Measurements from ENCODE around the gene TLL2.
"Not testable (repeated sequence)": the region's sequence is repeated elsewhere in the genome, so short reads cannot be mapped to it uniquely, and the experiment has no call there.

TLL2 gene

GRCh38 chr10:96513698-96514561 is at the start of gene TLL2:
TLL2 (minus strand) TSS chr10:96513926; CDS start chr10:96513685, 241 bp downstream.
- peak; percentile 64 for TF ChIP-seq CTCF (IDR thresholded peaks at IDR 0.05; ENCODE audit: control insufficient read depth, insufficient read depth, low read depth, low read length, missing control alignments)
- DNase-seq (ENCODE audit: low read depth): peak; percentile 42
- peak within 1 kb of the TSS; percentile 53 for H3K4me3 ChIP-seq (ENCODE audit: control insufficient read depth, low read depth, low read length)

GRCh38 chr10:96560966-96561887 is 47.5 kb upstream of the TLL2 start:
- TF ChIP-seq CTCF (IDR thresholded peaks at IDR 0.05; ENCODE audit: control insufficient read depth, insufficient read depth, low read depth, low read length, missing control alignments): no peak
- no peak overlapping the region for H3K4me3 ChIP-seq (ENCODE audit: control insufficient read depth, low read depth, low read length)
- no peak for DNase-seq (ENCODE audit: low read depth)

GRCh38 chr10:96560489-96560888 is 46.8 kb upstream of the TLL2 start:
- no peak overlapping the region for H3K4me3 ChIP-seq (ENCODE audit: control insufficient read depth, low read depth, low read length)
- no peak for TF ChIP-seq CTCF (IDR thresholded peaks at IDR 0.05; ENCODE audit: control insufficient read depth, insufficient read depth, low read depth, low read length, missing control alignments)
- DNase-seq (ENCODE audit: low read depth): no peak

- TF ChIP-seq CTCF (IDR thresholded peaks at IDR 0.05; ENCODE audit: control insufficient read depth, insufficient read depth, low read depth, low read length, missing control alignments): peak; percentile 45
- H3K4me3 ChIP-seq (ENCODE audit: control insufficient read depth, low read depth, low read length): no peak overlapping the region
- DNase-seq (ENCODE audit: low read depth): no peak
Measured at GRCh38 chr10:96556003-96556402, 42.3 kb upstream of the TLL2 start.

GRCh38 chr10:96555330-96555729 is 41.6 kb upstream of the TLL2 start:
- no peak for DNase-seq (ENCODE audit: low read depth)
- no peak for TF ChIP-seq CTCF (IDR thresholded peaks at IDR 0.05; ENCODE audit: control insufficient read depth, insufficient read depth, low read depth, low read length, missing control alignments)
- no peak overlapping the region for H3K4me3 ChIP-seq (ENCODE audit: control insufficient read depth, low read depth, low read length)

GRCh38 chr10:96548589-96548988 is 34.9 kb upstream of the TLL2 start:
- TF ChIP-seq CTCF (IDR thresholded peaks at IDR 0.05; ENCODE audit: control insufficient read depth, insufficient read depth, low read depth, low read length, missing control alignments): no peak
- H3K4me3 ChIP-seq (ENCODE audit: control insufficient read depth, low read depth, low read length): no peak overlapping the region
- DNase-seq (ENCODE audit: low read depth): no peak

GRCh38 chr10:96545558-96545957 is 31.8 kb upstream of the TLL2 start:
- DNase-seq (ENCODE audit: low read depth): not testable (repeated sequence)

More at GRCh38 chr10:96545558-96545957, 31.8 kb upstream of the TLL2 start:
- not testable (repeated sequence) for H3K4me3 ChIP-seq (ENCODE audit: control insufficient read depth, low read depth, low read length)

Measured in AG09309 (cell line).